ENCODE results near the gene GLB1L2.
"Not testable (repeated sequence)": the region's sequence is repeated elsewhere in the genome, so short reads cannot be mapped to it uniquely, and the experiment has no call there.

The GLB1L2 gene

GRCh38 chr11:134331354-134332188 lies at the start of gene GLB1L2:
TSS of gene GLB1L2 (plus strand) at chr11:134331988. CDS start at chr11:134332062, 74 bp downstream.
- TF ChIP-seq TARDBP (IDR thresholded peaks at IDR 0.05) (no peak), ELF4 (IDR thresholded peaks at IDR 0.05) (no peak), FOXK2 (IDR thresholded peaks at IDR 0.05) (no peak), L3MBTL2 (conservative IDR thresholded peaks at IDR 0.05) (peak; percentile 93), HDGF (IDR thresholded peaks at IDR 0.05; ENCODE audit: borderline replicate concordance) (no peak)
- CTCF ChIA-PET: no interaction called here
- POLR2A ChIA-PET: interaction anchor here (0.6 to 0.9 kb wide), 2 partner anchors 8 to 56 kb away, joined by 3 read pairs; no protein-coding TSS in a partner anchor
- peak; percentile 99 for DNase-seq (ENCODE audit: extremely low spot score)

- POLR2A ChIA-PET: no interaction called here
- TF ChIP-seq BHLHE40 (IDR thresholded peaks at IDR 0.05; ENCODE audit: borderline replicate concordance): no peak
- TF ChIP-seq ARNT (IDR thresholded peaks at IDR 0.05): no peak
- TF ChIP-seq L3MBTL2 (conservative IDR thresholded peaks at IDR 0.05): no peak
- no peak for TF ChIP-seq FOXM1 (IDR thresholded peaks at IDR 0.05; ENCODE audit: borderline replicate concordance)
- TF ChIP-seq ELF4 (IDR thresholded peaks at IDR 0.05): no peak
- TF ChIP-seq SP1 (IDR thresholded peaks at IDR 0.05): no peak
- no peak for TF ChIP-seq CTBP1 (IDR thresholded peaks at IDR 0.05; ENCODE audit: borderline replicate concordance)
- TF ChIP-seq SUZ12 (IDR thresholded peaks at IDR 0.05): no peak
- no peak for TF ChIP-seq ZNF384 (IDR thresholded peaks at IDR 0.05)
- DNase-seq (ENCODE audit: extremely low spot score): no peak
- CTCF ChIA-PET: no interaction called here
These were observed 49.4 kb upstream of the GLB1L2 start for GRCh38 chr11:134282121-134283045.

GRCh38 chr11:134283461-134284230 lies 48.1 kb upstream of the GLB1L2 start:
- DNase-seq (ENCODE audit: extremely low spot score): no peak

GRCh38 chr11:134284349-134284748 lies 47.4 kb upstream of the GLB1L2 start:
- CTCF ChIA-PET; POLR2A ChIA-PET; DNase-seq (ENCODE audit: extremely low spot score): not testable (repeated sequence)

More at GRCh38 chr11:134283461-134284230, 48.1 kb upstream of the GLB1L2 start:
- TF ChIP-seq LEF1 (IDR thresholded peaks at IDR 0.05; ENCODE audit: borderline replicate concordance) (no peak), PKNOX1 (IDR thresholded peaks at IDR 0.05) (no peak), ARNT (IDR thresholded peaks at IDR 0.05) (no peak), SUZ12 (IDR thresholded peaks at IDR 0.05) (no peak), FOXM1 (IDR thresholded peaks at IDR 0.05; ENCODE audit: borderline replicate concordance) (no peak)
- ChIA-PET CTCF (no interaction called here), POLR2A (no interaction called here)

- TF ChIP-seq CTBP1 (IDR thresholded peaks at IDR 0.05; ENCODE audit: borderline replicate concordance) (no peak), LEF1 (IDR thresholded peaks at IDR 0.05; ENCODE audit: borderline replicate concordance) (no peak), HDGF (IDR thresholded peaks at IDR 0.05; ENCODE audit: borderline replicate concordance) (no peak), L3MBTL2 (conservative IDR thresholded peaks at IDR 0.05) (no peak), FOXK2 (IDR thresholded peaks at IDR 0.05) (no peak), NFRKB (IDR thresholded peaks at IDR 0.05) (no peak), PKNOX1 (IDR thresholded peaks at IDR 0.05) (no peak), TARDBP (IDR thresholded peaks at IDR 0.05) (no peak), SP1 (IDR thresholded peaks at IDR 0.05) (no peak), SUZ12 (IDR thresholded peaks at IDR 0.05) (no peak), ZNF384 (IDR thresholded peaks at IDR 0.05) (no peak)
- CTCF ChIA-PET: no interaction called here
- POLR2A ChIA-PET: no interaction called here
- no peak for DNase-seq (ENCODE audit: extremely low spot score)
These were observed 44.2 kb upstream of the GLB1L2 start for GRCh38 chr11:134287561-134287960.

GRCh38 chr11:134288486-134288885 lies 43.3 kb upstream of the GLB1L2 start:
- no peak for DNase-seq (ENCODE audit: extremely low spot score)
- ChIA-PET POLR2A (no interaction called here), CTCF (no interaction called here)
- no peak for TF ChIP-seq BHLHE40 (IDR thresholded peaks at IDR 0.05; ENCODE audit: borderline replicate concordance)
- no peak for TF ChIP-seq ELF4 (IDR thresholded peaks at IDR 0.05)
- TF ChIP-seq NFRKB (IDR thresholded peaks at IDR 0.05): no peak
- TF ChIP-seq SUZ12 (IDR thresholded peaks at IDR 0.05): no peak
- TF ChIP-seq LEF1 (IDR thresholded peaks at IDR 0.05; ENCODE audit: borderline replicate concordance): no peak
- no peak for TF ChIP-seq HDGF (IDR thresholded peaks at IDR 0.05; ENCODE audit: borderline replicate concordance)
- no peak for TF ChIP-seq SP1 (IDR thresholded peaks at IDR 0.05)
- no peak for TF ChIP-seq PKNOX1 (IDR thresholded peaks at IDR 0.05)
- TF ChIP-seq CTBP1 (IDR thresholded peaks at IDR 0.05; ENCODE audit: borderline replicate concordance): no peak
